Mesendoderm (in vitro differentiated cells): ENCODE data around the gene SNTG2.
A peak's percentile ranks its signal among the peaks of the same experiment; 100 is the strongest.
"Not testable (repeated sequence)": the region's sequence is repeated elsewhere in the genome, so short reads cannot be mapped to it uniquely, and the experiment has no call there.

Experiments used
- DNase-seq: peaks from one replicate; pipeline ENCODE4 v3.0.0; 2013
- H2AK5ac ChIP-seq: 2 replicates; pipeline ENCODE4 v1.6.1; 2013; ENCODE audit warnings: low read length, inconsistent platforms
- H2BK120ac ChIP-seq: 2 replicates; pipeline ENCODE4 v1.6.1; 2013; ENCODE audit warnings: low read depth, mild to moderate bottlenecking, low read length, moderate library complexity, mixed read lengths
- H2BK15ac ChIP-seq: replicated peaks from 2 replicates; pipeline ENCODE4 v1.6.1; 2013; ENCODE audit warnings: low read depth, mild to moderate bottlenecking, moderate library complexity
- H2BK5ac ChIP-seq: 2 replicates; pipeline ENCODE4 v1.6.1; 2013; ENCODE audit warnings: low read length, inconsistent platforms
- H3K18ac ChIP-seq: 2 replicates; pipeline ENCODE4 v1.6.1; 2013; ENCODE audit warnings: mild to moderate bottlenecking, low read length, mixed read lengths
- H3K23ac ChIP-seq: one replicate; pipeline ENCODE4 v1.6.1; 2013; ENCODE audit warnings: low read length
- H3K27ac ChIP-seq: 2 replicates; pipeline ENCODE4 v1.5.1; 2013; ENCODE audit warnings: low read depth, mild to moderate bottlenecking, inconsistent platforms, low read length, moderate library complexity
- H3K27me3 ChIP-seq: 2 replicates; pipeline ENCODE4 v1.6.1; 2013; ENCODE audit warnings: low read length, control low read depth, mild to moderate bottlenecking, inconsistent platforms; ENCODE audit not compliant: insufficient read depth, poor library complexity
- H3K36me3 ChIP-seq: 2 replicates; pipeline ENCODE4 v1.6.1; 2013; ENCODE audit warnings: low read length, inconsistent platforms; ENCODE audit not compliant: control insufficient read depth, insufficient read depth
- H3K4ac ChIP-seq: one replicate; pipeline ENCODE4 v1.6.1; 2013; ENCODE audit warnings: low read depth, mild to moderate bottlenecking, low read length, moderate library complexity
- H3K4me1 ChIP-seq: 2 replicates; pipeline ENCODE4 v1.6.1; 2013; ENCODE audit warnings: low read depth, low read length, inconsistent platforms; ENCODE audit not compliant: control insufficient read depth
- H3K4me2 ChIP-seq: 2 replicates; pipeline ENCODE4 v1.6.1; 2013; ENCODE audit warnings: low read length
- H3K4me3 ChIP-seq: 2 replicates; pipeline ENCODE4 v1.5.1; 2013; ENCODE audit warnings: mild to moderate bottlenecking, low read length
- H3K56ac ChIP-seq: one replicate; pipeline ENCODE4 v1.6.1; 2013; ENCODE audit warnings: low read length
- H3K79me1 ChIP-seq: 2 replicates; pipeline ENCODE4 v1.6.1; 2013; ENCODE audit warnings: low read length, inconsistent platforms
- H3K79me2 ChIP-seq: 2 replicates; pipeline ENCODE4 v1.6.1; 2013; ENCODE audit warnings: mild to moderate bottlenecking, low read length; ENCODE audit not compliant: control insufficient read depth, insufficient read depth
- H3K9ac ChIP-seq: 2 replicates; pipeline ENCODE4 v1.6.1; 2013; ENCODE audit warnings: low read length, inconsistent platforms
- H4K5ac ChIP-seq: one replicate; pipeline ENCODE4 v1.6.1; 2013; ENCODE audit warnings: low read length
- H4K8ac ChIP-seq: one replicate; pipeline ENCODE4 v1.6.1; 2013; ENCODE audit warnings: low read depth, mild to moderate bottlenecking, control low read depth, low read length, moderate library complexity
- WGBS: extraction: QIAGEN DNeasy Blood & Tissue Kit; methylation state at CpG from one replicate; pipeline ENCODE4 v1.1.7; 2013; ENCODE audit warnings: low lambda C conversion rate, missing lambda C conversion rate; ENCODE audit not compliant: insufficient coverage; ENCODE audit errors: extremely low coverage; 5-methylcytosine and 5-hydroxymethylcytosine counted together

The SNTG2 gene

DNA sequence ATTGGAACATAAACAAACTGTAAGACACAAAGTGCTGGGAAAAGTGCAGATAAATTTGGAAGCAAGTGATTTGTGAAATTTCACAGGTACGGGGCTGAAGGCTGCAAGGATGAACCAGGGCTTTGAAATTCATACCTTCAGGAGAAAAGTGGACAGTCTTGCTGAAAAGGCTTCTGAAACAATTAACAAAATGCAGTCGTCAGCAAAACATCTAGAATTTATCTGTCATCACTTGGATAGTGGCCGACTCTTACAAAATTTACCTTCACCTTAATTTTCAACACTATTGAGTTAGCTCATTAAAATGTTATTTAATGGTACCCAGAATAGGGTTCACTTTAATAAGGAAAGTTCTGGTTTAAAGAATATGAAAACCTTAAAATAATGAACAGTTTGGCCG, 138.3 kb downstream of the SNTG2 start:
- no peak overlapping the region for H2AK5ac ChIP-seq
- WGBS: no CpG with 5 or more reads among the region's 4 CpGs
- no peaks in the 10 kb centered on the region for H3K36me3 ChIP-seq
- H3K4ac ChIP-seq: no peak overlapping the region
- DNase-seq: no peak
- H3K9ac ChIP-seq: no peak overlapping the region
- H2BK15ac ChIP-seq: no peak overlapping the region
- H3K79me1 ChIP-seq: no peaks in the 10 kb centered on the region
- H2BK5ac ChIP-seq: no peak overlapping the region
- no peak overlapping the region for H3K23ac ChIP-seq
- H3K4me2 ChIP-seq: no peak overlapping the region
- H3K79me2 ChIP-seq: no peaks in the 10 kb centered on the region
- no peak overlapping the region for H3K4me3 ChIP-seq
- no peak overlapping the region for H4K8ac ChIP-seq
- H3K27me3 ChIP-seq: no peaks in the 10 kb centered on the region
- no peak overlapping the region for H3K56ac ChIP-seq
- no peak overlapping the region for H2BK120ac ChIP-seq
- H3K4me1 ChIP-seq: no peaks in the 10 kb centered on the region
- H3K18ac ChIP-seq: no peak overlapping the region
- H4K5ac ChIP-seq: no peak overlapping the region
- no peak overlapping the region for H3K27ac ChIP-seq

DNA sequence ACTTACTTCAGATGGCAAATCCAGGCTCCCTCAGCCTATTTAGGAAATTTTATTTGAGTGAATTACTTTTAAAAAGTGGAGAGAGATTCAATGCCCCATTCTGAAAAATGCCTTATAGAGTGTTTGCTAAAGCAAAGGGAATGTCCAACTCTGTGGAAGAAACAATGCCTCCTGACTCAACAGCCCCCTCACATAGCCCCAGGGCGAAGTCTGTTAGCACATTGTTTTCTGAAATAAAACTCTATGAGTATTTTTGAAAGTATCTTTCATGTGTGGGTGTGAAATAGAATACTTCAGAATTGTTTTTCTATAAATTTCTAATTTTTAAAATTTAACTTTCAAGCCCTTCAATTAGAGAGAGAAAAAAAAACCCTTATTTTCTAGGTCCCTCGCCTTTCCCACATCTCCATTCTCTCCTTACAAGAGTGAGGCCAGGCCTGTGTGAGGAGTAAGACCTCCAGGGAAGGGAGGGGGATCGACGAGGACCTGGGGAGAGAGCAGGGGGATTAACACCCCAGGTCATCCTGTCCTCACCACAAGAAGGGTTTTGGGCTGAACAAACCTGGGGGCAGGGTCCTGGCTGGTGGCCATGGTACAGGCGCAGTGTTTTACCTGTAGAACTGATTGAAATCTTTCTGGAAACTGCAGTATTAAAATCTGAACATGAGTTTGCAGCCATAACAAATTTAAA, 141.4 kb downstream of the SNTG2 start:
- H4K5ac ChIP-seq: no peak overlapping the region
- no peak overlapping the region for H3K9ac ChIP-seq
- no peak overlapping the region for H3K27ac ChIP-seq
- no peak overlapping the region for H3K4me3 ChIP-seq
- peak; percentile 56 for DNase-seq
- no peak overlapping the region for H3K4me2 ChIP-seq
- no peaks in the 10 kb centered on the region for H3K36me3 ChIP-seq
- no peak overlapping the region for H2BK5ac ChIP-seq
- WGBS: no CpG with 5 or more reads among the region's 5 CpGs
- H3K56ac ChIP-seq: no peak overlapping the region
- H3K18ac ChIP-seq: no peak overlapping the region
- no peaks in the 10 kb centered on the region for H3K79me2 ChIP-seq
- no peak overlapping the region for H4K8ac ChIP-seq
- H3K23ac ChIP-seq: no peak overlapping the region
- H2BK120ac ChIP-seq: no peak overlapping the region
- no peaks in the 10 kb centered on the region for H3K27me3 ChIP-seq
- H2BK15ac ChIP-seq: no peak overlapping the region
- no peak overlapping the region for H3K4ac ChIP-seq
- H3K4me1 ChIP-seq: no peaks in the 10 kb centered on the region
- no peak overlapping the region for H2AK5ac ChIP-seq
- no peaks in the 10 kb centered on the region for H3K79me1 ChIP-seq

DNA sequence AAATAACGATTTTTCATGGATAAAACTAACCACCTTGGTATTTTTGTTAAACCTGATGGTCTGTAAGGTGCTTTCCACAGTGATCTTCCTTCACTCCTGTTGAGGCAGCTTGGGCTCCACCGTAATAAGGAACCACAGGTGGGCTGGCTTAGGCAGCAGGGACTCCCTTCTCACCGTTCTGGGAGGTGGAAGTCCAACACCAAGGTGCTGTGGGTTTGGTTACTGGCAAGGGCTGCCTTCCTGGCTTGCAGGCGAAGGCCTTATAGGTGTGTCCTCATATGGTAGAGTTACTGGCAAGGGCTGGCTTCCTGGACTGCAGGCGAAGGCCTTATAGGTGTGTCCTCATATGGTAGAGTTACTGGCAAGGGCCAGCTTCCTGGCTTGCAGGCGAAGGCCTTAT, 143.0 kb downstream of the SNTG2 start:
- not testable (repeated sequence) for H3K36me3 ChIP-seq, H2BK15ac ChIP-seq, H3K23ac ChIP-seq, H3K27me3 ChIP-seq, H2AK5ac ChIP-seq, H3K4me1 ChIP-seq, H3K79me1 ChIP-seq, H3K18ac ChIP-seq, DNase-seq, H4K8ac ChIP-seq, H4K5ac ChIP-seq, H3K9ac ChIP-seq, H3K4me3 ChIP-seq, H2BK120ac ChIP-seq, H3K4ac ChIP-seq, H3K56ac ChIP-seq, H3K79me2 ChIP-seq, H2BK5ac ChIP-seq, H3K4me2 ChIP-seq, H3K27ac ChIP-seq
- no CpG with 5 or more reads among the region's 6 CpGs for WGBS

DNA sequence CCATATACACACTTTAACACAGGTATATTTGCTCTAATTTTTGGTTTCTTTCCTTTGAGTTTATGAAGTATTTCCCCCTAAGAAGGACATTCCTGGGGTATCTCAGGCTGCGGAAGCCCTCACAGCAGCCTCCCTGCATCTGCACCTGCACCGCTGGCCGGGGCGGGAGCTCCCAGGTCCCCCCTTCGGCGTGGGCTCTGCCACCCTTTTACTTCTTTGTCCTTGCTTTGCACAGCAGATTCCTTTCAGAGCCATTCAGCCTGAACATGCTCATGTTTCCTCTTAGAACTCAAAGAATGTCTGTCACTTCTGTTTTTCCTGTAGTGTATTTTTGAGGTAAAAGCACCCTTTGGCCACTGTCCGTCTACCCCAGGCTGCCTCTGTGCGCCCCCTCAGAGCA, 146.5 kb downstream of the SNTG2 start:
- H3K36me3 ChIP-seq: no peaks in the 10 kb centered on the region
- WGBS: no CpG with 5 or more reads among the region's 8 CpGs
- H3K23ac ChIP-seq: no peak overlapping the region
- H3K4me3 ChIP-seq: no peak overlapping the region
- no peak overlapping the region for H2BK5ac ChIP-seq
- H3K79me2 ChIP-seq: no peaks in the 10 kb centered on the region
- H2BK15ac ChIP-seq: no peak overlapping the region
- no peak overlapping the region for H2BK120ac ChIP-seq
- no peaks in the 10 kb centered on the region for H3K79me1 ChIP-seq
- no peak overlapping the region for H2AK5ac ChIP-seq
- H3K56ac ChIP-seq: no peak overlapping the region
- no peak overlapping the region for H3K9ac ChIP-seq
- no peaks in the 10 kb centered on the region for H3K4me1 ChIP-seq
- no peak overlapping the region for H4K5ac ChIP-seq
- H3K18ac ChIP-seq: no peak overlapping the region
- H3K4me2 ChIP-seq: no peak overlapping the region
- no peak overlapping the region for H3K4ac ChIP-seq
- no peak overlapping the region for H3K27ac ChIP-seq
- no peaks in the 10 kb centered on the region for H3K27me3 ChIP-seq
- no peak for DNase-seq
- H4K8ac ChIP-seq: no peak overlapping the region

DNA sequence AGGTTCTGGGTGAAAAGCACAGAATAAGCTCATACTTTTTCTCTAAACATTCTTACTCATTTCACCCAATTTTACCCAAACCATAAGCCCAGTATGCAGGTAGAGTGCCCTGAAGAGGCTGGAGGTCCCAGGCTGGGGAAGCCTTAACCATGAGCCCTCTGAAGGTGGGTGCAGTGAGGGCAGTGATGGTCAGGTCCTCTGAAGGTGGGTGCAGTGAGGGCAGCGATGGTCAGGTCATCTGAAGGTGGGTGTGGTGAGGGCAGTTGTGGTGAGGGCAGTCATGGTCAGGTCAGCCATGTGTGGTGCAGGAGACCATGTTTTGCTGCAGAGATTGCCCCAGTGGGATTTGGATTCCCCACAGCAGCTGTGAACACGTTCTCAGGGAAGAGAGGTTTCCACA, 148.8 kb downstream of the SNTG2 start:
- no peaks in the 10 kb centered on the region for H3K79me1 ChIP-seq
- H4K8ac ChIP-seq: no peak overlapping the region
- H3K79me2 ChIP-seq: no peaks in the 10 kb centered on the region
- H2BK15ac ChIP-seq: no peak overlapping the region
- no peak overlapping the region for H3K23ac ChIP-seq
- no peak overlapping the region for H3K4ac ChIP-seq
- DNase-seq: no peak
- H3K27me3 ChIP-seq: no peaks in the 10 kb centered on the region
- WGBS: no CpG with 5 or more reads among the region's 2 CpGs
- H3K4me2 ChIP-seq: no peak overlapping the region
- H3K36me3 ChIP-seq: no peaks in the 10 kb centered on the region
- H3K27ac ChIP-seq: no peak overlapping the region
- no peak overlapping the region for H2BK120ac ChIP-seq
- H2BK5ac ChIP-seq: no peak overlapping the region
- H3K9ac ChIP-seq: no peak overlapping the region
- no peak overlapping the region for H3K18ac ChIP-seq
- H3K56ac ChIP-seq: no peak overlapping the region
- H3K4me1 ChIP-seq: no peaks in the 10 kb centered on the region
- H2AK5ac ChIP-seq: no peak overlapping the region
- no peak overlapping the region for H4K5ac ChIP-seq
- H3K4me3 ChIP-seq: no peak overlapping the region
